GM12873 (cell line): ENCODE data around the gene DUSP10.

Experiments
- CTCF ChIP-seq: IDR thresholded peaks from 2 replicates; pipeline ENCODE4 v1.5.1; 2012; ENCODE audit warnings: low read depth, mild to moderate bottlenecking, moderate library complexity, low read length, control low read depth; ENCODE audit not compliant: insufficient read depth; ENCODE audit errors: missing control alignments

Gene DUSP10

GRCh38 chr1:221762121-221762520, 20.2 kb upstream of the DUSP10 start:
- no peak for TF ChIP-seq CTCF

GRCh38 chr1:221761354-221762002, 19.6 kb upstream of the DUSP10 start:
- no peak for TF ChIP-seq CTCF

- no peak for TF ChIP-seq CTCF
Measured at GRCh38 chr1:221760911-221761310, 19.0 kb upstream of the DUSP10 start.

- TF ChIP-seq CTCF, result no peak
Measured at GRCh38 chr1:221759436-221759835, 17.5 kb upstream of the DUSP10 start.

- no peak for TF ChIP-seq CTCF
Measured at GRCh38 chr1:221758455-221758854, 16.6 kb upstream of the DUSP10 start.

- TF ChIP-seq CTCF, result no peak
Measured at GRCh38 chr1:221756830-221757551, 15.1 kb upstream of the DUSP10 start.

- TF ChIP-seq CTCF, result no peak
Measured at GRCh38 chr1:221753828-221754188, 11.9 kb upstream of the DUSP10 start.
